ENCODE results near the gene CPA2.

CPA2 gene

GRCh38 chr7:130286881-130287280 lies 20.2 kb downstream of the CPA2 start:
- H3K4me3 ChIP-seq (replicated peaks; ENCODE audit: low read depth, low read length): no peak overlapping the region
- TF ChIP-seq CTCF (IDR thresholded peaks at IDR 0.05; ENCODE audit: low read depth, low read length, missing control alignments): no peak
- DNase-seq (ENCODE audit: extremely low read depth, low read depth): no peak

GRCh38 chr7:130288168-130288567 lies 21.5 kb downstream of the CPA2 start:
- TF ChIP-seq CTCF (IDR thresholded peaks at IDR 0.05; ENCODE audit: low read depth, low read length, missing control alignments): no peak
- DNase-seq (ENCODE audit: extremely low read depth, low read depth): no peak
- H3K4me3 ChIP-seq (replicated peaks; ENCODE audit: low read depth, low read length): no peak overlapping the region

GRCh38 chr7:130288829-130289228 lies 22.2 kb downstream of the CPA2 start:
- no peak overlapping the region for H3K4me3 ChIP-seq (replicated peaks; ENCODE audit: low read depth, low read length)
- TF ChIP-seq CTCF (IDR thresholded peaks at IDR 0.05; ENCODE audit: low read depth, low read length, missing control alignments): no peak
- no peak for DNase-seq (ENCODE audit: extremely low read depth, low read depth)

- no peak overlapping the region for H3K4me3 ChIP-seq (replicated peaks; ENCODE audit: low read depth, low read length)
- no peak for TF ChIP-seq CTCF (IDR thresholded peaks at IDR 0.05; ENCODE audit: low read depth, low read length, missing control alignments)
- no peak for DNase-seq (ENCODE audit: extremely low read depth, low read depth)
Measured at GRCh38 chr7:130289478-130289877, 22.8 kb downstream of the CPA2 start.

GRCh38 chr7:130290745-130291144 lies 24.1 kb downstream of the CPA2 start:
- no peak for TF ChIP-seq CTCF (IDR thresholded peaks at IDR 0.05; ENCODE audit: low read depth, low read length, missing control alignments)
- DNase-seq (ENCODE audit: extremely low read depth, low read depth): no peak
- H3K4me3 ChIP-seq (replicated peaks; ENCODE audit: low read depth, low read length): no peak overlapping the region

GRCh38 chr7:130292682-130293257 lies 26.1 kb downstream of the CPA2 start, which contains the start of gene CPA4:
Gene CPA4, plus strand, starts transcription at chr7:130293161. Its CDS starts 20 bp downstream, at chr7:130293181.
- no peak for DNase-seq (ENCODE audit: extremely low read depth, low read depth)
- H3K4me3 ChIP-seq (replicated peaks; ENCODE audit: low read depth, low read length): no peak within 1 kb of the TSS
- no peak for TF ChIP-seq CTCF (IDR thresholded peaks at IDR 0.05; ENCODE audit: low read depth, low read length, missing control alignments)

GRCh38 chr7:130293521-130293920 lies 26.9 kb downstream of the CPA2 start:
- TF ChIP-seq CTCF (IDR thresholded peaks at IDR 0.05; ENCODE audit: low read depth, low read length, missing control alignments): no peak
- DNase-seq (ENCODE audit: extremely low read depth, low read depth): no peak
- no peak overlapping the region for H3K4me3 ChIP-seq (replicated peaks; ENCODE audit: low read depth, low read length)

All from HFF-Myc (cell line).